Measurements from ENCODE around the gene CALB2.

GRCh38 chr16:71353736-71354135, 4.8 kb upstream of the CALB2 start:
- TF ChIP-seq CTCF (IDR thresholded peaks at IDR 0.05) (no peak), POLR2AphosphoS5 (IDR thresholded peaks at IDR 0.05) (no peak)
